Measurements from ENCODE around the gene NUBPL.
"Not testable (repeated sequence)": the region's sequence is repeated elsewhere in the genome, so short reads cannot be mapped to it uniquely, and the experiment has no call there.

Gene NUBPL

DNA sequence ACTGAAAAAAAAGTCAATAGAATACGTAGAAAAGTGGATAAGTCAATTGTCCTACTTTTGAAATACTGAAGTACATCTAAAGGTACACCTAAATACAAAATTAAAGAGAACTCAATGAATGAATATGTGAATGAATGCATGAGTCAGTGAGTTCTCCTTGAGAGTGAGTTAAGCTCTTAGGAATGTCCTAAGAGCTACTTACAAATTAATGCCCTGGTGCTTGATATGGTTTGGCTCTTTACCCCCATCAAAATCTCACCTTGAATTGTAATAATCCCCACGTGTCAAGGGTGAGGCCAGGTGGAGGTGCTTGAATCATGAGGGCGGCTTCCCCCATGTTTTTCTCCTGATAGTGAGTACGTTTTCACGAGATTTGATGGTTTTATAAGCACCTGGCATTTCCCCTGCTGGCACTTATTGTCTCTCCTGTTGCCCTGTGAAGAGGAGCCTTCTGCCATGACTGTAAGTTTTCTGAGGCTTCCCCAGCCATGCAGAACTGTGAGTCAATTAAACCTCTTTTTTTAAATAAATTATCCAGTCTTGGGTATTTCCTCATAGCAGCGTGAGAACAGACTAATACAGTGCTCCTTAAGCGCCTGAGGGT, 323.7 kb downstream of the NUBPL start:
- no peak for DNase-seq

DNA sequence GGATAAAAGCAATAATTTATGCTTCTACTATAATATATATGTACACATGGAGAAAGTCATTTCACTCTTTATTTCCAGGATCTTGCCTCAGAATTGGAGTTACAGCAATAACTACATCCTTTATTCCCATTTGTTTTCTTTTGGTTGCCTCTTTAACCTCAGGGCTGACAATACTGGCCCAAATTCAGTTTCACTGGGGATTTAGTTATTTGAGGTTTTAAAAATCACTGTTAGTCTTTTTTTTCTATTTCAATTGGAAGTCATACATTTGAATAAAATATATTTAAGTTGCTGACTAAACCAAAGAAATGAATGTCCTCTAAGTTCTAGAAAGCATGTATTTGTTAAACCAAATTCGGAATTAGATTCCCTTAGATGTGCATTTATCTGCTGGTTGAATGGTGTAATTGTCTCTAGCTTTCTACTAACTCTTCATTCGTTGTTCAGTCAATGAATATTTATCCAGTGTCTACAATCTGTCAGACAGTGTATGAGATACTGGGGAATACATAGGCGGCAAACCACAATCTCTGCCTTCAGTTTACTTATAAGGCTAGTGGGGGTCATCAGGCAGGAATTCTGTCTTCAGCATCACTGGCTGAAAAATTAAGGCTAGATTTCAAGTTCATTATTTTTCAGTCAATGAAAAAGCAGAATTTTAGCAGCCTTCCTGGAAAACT, 325.1 kb downstream of the NUBPL start:
- DNase-seq = no peak

DNA sequence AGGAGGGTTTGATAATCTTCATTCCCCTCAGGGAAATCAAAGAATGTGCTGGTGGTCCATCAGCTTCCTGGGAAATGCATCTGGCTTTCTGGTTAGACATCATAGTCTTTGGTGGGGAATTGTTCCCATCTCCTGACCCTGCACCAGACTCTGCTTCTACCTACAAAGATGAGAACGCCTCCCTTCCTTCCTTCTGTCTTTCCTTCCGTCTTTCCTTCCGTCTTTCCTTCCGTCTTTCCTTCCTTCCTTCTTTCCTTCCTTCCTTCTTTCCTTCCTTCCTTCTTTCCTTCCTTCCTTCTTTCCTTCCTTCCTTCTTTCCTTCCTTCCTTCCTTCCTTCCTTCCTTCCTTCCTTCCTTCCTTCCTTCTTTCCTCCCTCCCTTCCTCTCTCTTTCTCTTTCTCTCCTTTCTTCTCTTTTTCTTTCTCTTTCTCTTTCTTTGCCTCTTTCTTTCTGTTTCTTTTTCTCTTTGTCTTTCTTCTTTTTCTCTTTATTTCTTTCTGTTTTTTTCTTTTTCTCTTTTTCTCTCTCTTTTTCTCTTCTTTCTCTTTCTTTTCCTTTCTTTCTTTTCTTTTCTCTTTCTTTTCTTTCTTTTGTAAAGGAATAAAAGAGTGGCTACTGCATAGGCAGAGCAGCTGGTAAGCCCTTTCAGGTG, 326.9 kb downstream of the NUBPL start:
- no peak for DNase-seq

DNA sequence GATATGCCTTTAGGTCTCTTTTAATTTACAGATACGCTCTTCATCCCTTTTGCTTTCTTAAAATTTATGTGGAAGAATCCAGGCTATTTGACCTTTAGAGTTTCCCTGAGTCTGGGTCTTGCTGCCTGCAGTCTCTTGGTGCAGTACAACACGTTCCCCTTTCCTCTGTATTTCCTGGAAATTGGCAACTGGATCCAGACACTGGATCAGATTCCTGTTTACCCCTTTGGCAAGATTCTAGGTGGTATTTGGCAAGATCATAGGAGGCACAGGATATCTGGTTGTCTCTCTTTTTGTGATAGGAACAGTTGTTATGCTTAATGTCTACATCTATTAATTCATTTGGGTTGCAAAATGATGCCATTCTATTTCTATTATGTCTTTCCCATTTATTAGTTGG, 328.1 kb downstream of the NUBPL start:
- no peak for DNase-seq

DNA sequence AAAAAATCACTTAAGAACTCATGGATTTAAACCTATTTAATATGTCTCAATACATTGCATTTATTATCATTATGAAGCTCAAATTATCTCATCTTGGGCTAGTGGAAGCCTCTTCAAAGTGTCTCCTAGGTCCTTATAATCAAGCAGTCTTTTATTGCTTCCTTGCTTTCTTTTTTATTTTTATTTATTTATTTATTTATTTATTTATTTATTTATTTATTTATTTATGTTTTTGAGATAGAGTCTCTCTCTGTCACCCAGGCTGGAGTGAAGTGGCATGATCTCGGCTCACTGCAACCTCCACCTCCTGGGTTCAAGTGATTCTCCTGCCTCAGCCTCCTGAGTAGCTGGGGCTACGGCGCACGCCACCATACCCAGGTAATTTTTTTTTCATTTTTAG, 329.0 kb downstream of the NUBPL start:
- DNase-seq = not testable (repeated sequence)

DNA sequence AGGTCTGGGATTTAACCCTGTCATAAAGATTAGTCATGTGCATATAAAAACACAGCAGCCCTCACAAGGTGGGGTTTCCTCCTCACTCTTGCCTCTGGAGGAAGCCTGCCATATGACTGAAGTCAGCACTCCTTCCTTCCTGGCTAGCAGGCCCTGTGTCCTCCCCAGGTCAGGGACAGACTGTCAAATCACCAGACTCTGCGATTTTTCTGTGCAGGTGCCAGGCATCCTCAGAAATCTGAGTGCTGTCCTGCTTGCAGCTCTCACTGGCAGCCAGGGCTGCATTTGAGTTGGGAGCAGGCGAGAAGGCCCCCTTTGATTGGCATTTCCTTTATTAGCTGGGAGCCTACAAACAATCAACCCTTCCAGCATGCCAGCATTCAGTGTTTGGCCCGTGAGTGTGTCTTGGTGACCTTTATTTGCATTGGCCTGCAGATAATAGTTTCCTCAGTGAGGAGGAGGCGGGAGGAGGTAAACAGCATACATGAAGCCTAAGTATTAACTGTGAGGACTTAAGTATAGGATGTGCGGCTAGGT, 332.1 kb downstream of the NUBPL start:
- no peak for DNase-seq

DNA sequence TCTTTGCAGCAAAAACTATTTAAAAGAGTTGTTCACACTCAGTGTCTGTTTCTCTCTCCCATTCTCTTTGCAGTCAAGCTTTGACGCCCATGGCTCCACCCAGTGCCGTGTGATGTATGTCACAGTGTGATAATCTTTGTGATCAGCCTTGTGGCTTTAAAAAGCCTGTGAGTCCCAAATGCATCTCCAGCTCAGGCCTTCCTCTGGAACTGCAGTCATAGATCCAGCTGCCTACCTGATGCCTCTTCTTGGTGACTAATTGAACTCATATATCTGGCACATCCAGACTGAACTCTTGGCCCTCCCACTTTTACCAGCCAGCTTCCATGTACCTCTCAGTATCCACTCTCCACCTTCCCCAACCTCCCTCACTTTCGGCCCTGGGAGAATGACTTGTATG, 333.1 kb downstream of the NUBPL start:
- no peak for DNase-seq

DNA sequence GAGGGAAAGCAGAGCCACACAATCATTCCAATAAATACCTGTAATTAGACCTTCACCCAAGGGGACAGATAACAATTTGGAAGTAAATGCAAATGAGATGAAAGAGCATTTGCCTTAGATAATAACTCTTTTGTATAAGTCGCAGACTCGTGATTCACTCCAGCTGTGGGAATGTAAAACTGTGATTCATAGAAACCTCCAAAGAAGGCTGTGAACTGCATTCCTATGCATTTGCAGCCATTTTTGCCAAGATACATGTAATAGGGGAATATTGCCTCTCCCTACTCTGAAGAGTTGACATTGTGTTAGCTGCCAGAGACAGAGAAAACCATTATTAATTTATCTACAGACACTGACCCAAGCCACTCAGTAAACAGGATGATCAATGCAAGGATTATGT, 334.0 kb downstream of the NUBPL start:
- no peak for DNase-seq

DNA sequence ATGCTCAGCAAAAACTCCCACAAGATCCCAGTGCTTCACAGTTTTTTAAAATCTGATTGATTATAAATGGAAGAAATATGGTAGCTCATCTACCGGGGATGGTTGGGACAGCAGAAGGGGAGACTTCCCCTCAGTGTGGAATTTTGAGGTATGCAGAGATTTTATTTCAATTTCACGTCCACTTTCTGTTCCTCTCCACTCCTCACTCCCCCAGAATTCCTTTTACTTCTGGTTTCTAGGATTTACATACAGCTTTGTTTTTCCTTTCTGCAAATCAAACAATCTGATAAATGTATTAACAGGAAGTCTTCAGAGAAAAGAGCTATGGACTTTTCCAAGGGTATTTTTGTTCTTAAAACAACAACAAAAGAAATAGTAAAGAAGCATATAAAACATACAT, 334.4 kb downstream of the NUBPL start:
- DNase-seq = no peak

DNA sequence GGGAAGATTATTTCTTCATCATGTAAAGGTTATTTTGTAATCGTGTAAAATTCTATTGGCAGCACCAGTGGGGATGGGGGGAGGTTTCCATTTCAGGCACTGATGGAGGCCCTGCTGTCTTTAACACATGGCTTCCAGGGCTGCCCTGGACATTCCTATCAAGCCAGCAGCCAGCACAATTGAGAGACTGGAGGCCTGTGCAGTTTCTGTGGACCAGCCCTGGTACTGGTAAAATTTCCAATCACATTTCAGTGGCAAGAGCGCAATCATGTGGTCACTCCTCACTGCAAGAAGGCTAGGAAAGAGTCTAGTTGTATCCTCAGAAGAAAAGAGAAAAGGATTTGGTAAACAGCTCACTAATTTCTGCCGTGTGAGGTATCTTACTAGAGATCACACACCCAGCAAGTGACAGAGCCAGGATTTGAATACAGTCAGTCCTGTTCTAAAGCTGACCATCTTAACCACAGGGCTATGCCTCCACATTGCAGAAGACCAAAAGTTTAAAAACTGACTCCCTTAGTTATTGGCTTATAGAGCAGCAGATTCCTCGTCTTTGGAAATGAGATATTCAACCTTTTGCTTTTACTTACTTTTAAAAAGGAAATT, 336.5 kb downstream of the NUBPL start:
- DNase-seq = no peak

DNA sequence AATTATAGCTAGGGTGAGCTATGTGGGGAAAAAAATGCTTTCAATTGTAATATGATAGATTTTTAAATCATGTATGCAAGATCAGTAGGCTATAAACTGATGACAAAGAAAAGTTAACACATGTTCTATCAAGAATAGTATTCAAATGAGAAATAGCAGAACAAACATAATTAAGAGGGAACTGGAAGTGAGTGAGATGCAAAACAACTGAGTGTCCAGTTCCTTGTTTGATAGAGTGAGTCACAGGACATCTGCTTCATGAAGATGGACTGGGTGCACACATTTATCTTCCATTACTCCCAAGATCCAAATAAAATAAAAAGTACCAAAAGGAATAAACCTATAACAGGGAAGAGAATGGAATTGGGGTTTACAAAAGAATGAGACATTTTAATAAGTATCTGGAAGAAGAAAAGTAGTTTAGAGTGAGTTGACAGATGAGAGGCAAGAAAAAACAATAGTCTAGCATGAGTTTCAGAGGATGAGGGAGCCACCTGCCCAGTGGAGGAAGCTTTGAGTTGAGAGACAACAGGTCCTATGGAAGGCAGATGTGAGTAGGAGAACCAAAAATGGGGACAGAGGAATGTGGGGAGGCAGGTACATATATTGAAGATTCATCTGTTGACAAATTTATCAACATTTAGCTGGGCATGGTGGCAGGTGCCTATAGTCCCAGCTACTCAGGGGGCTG, 337.8 kb downstream of the NUBPL start:
- no peak for DNase-seq

DNA sequence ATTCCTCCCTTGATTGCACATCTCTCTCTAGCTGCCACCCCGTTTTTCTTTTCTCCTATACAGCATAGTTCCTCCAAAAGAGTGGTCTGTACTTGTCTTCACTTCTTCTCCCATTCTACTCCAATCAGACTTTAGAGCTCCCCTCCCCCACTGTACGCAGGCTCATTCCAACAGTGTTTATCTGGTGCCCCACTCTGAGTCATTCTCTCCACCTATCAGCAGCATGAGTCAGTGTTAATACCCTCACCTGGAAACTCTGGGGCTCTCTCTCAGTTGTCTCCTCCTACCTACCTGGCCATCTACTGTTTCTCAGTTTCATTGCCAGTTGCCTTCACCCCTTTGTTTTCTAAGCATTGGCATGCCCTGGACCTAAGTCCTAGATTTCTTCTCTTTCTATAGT, 340.8 kb downstream of the NUBPL start:
- DNase-seq = no peak

DNA sequence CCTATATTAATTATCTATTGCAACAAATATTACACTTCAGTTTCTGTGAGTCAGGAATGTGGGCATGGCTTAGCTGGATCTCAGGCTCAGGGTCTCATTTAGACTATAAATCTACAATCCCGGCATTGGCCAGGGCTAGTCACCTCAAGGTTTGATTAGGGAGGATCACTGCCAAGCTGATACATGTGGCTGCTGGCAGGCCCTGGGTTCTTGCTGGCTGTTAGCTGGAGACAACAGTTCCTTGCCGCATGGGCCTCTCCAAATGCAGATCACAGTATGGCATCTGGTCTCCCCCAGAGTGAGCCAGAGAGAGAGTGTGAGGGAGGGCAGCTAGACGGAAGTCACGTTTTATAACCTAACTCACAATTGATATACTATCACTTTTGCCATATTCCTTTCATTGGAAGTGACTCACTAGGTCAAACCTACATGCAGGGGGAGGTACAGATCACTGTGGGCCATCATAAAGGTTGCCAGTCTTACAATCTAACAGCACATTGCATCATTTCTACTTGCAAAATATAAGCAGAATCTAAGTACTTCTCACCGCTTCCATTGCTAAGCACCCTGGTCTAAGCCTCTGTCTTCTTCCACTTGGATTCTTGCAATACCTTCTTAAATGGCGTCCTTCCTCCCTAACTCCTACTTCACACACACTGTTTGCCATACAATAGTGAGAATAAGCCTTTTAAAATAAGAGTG, 341.9 kb downstream of the NUBPL start:
- no peak for DNase-seq

DNA sequence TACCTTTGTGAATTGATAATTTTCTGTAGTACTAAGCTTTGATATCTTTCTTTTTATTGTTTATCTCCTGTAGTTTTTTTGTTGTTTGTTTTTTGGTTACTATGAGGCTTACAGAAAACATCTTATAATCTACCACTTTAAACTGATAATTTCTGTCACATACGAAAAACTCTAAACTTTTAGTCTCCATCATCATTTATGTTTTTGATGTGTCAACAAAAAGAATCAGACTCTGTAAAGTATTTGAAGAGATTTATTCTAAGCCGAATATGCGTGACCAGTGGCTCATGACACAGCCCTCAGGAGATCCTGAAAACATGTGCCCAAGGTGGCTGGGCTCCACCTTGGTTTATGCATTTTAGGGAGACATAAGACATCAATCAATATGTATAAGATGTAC, 348.8 kb downstream of the NUBPL start:
- no peak for DNase-seq

All from stimulated activated naive CD4-positive, alpha-beta T cell treated with Interleukin-2 at 50 U/mL for 16 hours (primary cell).